GM20000 (cell line): Measurements from ENCODE around the gene RIMS1.

Experiments
- DNase-seq: peaks from one replicate; pipeline ENCODE4 v3.0.0; 2012; ENCODE audit warnings: low spot score
- TF ChIP-seq, protein P1 (sequence below): IDR thresholded peaks from 2 replicates; pipeline ENCODE4 v1.5.1; 2012; ENCODE audit warnings: mild to moderate bottlenecking, control low read depth; ENCODE audit errors: extremely low read depth, missing control alignments

RIMS1 gene

DNA sequence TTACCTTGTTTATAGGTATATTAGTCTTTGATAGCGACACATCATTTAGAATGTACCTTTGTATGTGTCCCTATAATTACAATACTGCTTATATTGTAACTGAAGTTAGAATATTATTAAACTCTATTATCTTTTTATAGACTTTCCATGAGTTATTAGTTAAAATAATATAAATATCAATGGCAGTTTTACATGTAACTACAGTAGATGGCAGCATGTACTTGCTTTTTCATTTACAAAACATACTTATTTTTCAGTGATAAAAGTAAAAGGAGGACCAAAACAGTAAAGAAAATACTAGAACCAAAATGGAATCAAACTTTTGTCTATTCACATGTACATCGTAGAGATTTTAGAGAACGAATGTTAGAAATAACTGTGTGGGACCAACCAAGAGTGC is 364.3 kb downstream of the RIMS1 start:
- TF ChIP-seq, protein P1, sequence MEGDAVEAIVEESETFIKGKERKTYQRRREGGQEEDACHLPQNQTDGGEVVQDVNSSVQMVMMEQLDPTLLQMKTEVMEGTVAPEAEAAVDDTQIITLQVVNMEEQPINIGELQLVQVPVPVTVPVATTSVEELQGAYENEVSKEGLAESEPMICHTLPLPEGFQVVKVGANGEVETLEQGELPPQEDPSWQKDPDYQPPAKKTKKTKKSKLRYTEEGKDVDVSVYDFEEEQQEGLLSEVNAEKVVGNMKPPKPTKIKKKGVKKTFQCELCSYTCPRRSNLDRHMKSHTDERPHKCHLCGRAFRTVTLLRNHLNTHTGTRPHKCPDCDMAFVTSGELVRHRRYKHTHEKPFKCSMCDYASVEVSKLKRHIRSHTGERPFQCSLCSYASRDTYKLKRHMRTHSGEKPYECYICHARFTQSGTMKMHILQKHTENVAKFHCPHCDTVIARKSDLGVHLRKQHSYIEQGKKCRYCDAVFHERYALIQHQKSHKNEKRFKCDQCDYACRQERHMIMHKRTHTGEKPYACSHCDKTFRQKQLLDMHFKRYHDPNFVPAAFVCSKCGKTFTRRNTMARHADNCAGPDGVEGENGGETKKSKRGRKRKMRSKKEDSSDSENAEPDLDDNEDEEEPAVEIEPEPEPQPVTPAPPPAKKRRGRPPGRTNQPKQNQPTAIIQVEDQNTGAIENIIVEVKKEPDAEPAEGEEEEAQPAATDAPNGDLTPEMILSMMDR, result no peak
- DNase-seq, result no peak

DNA sequence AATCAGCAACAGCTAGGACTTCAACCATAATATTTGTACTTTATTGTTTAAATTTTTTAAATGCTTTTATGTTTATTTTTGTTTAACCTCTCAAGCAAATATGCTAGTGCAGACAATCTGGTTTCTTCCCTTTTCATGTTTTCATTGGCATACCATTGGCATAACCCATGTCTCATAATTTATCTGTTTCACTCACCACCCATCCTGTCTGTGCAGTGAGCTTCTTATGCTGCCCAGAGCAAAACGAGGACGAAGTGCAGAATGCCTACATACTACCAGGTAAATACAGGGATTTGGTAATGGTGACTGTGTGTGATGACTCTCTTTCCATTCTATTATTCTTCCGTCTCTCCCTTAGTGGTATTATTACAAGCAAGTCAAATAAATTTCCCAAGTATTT is 374.1 kb downstream of the RIMS1 start:
- TF ChIP-seq, protein P1, result no peak
- DNase-seq, result no peak

DNA sequence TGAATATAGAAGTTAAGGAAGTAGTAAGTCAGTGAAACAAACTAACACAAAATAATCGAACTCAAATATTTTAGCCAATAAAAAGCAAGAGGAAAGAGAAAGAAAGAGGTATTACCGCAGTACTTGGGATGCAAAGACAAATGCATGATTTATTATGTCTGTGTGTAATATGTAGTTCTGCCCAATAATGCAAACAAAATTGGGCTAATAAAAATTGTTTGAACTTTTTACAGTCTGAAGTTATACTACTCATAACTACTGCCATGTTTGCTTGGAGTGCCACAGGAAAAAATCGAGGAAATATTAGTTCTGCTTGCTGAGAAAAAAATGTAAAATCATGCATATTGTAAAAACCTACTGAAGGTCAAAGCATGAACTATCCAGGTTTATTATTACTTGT is 375.2 kb downstream of the RIMS1 start:
- TF ChIP-seq, protein P1, result no peak

DNA sequence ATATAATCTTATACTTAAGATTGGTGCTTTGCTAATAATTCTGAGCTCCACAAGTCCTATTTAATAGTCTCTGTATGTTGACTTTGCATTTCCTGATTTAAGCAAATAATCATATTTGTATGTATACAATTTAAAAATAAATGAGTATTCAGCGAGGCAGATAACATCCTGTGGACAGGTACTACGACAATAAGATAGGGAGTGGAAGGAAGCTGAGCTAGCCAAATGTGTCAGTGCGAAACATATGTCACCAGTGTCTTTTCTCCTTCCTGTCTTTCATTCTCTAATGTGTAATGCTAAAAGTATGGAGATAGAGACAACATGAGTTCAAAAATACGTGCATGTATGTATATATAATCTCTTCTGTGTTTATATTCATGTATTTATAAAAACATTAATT is 375.9 kb downstream of the RIMS1 start:
- DNase-seq, result no peak
- TF ChIP-seq, protein P1, result no peak

More for the DNA sequence above, 375.2 kb downstream of the RIMS1 start:
- no peak for DNase-seq

DNA sequence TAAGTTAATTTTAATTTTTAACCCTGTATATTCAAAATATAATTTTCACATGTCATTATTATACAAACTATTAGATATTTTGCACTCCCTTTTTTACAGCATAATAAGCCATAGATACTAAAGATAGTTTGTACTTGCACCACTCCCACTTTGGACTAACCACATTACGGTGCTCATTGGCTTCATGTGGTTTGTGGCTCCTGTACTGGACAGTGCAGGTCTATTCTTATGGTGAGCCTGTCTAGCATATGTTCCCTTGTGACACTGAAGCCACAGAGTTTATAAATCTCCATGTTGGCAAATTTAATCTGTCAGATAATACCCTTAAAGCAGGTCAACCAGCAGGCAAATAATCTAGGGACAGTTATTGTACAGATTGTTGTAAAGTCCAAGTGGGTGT is 381.1 kb downstream of the RIMS1 start:
- DNase-seq, result no peak
- TF ChIP-seq, protein P1, result no peak

DNA sequence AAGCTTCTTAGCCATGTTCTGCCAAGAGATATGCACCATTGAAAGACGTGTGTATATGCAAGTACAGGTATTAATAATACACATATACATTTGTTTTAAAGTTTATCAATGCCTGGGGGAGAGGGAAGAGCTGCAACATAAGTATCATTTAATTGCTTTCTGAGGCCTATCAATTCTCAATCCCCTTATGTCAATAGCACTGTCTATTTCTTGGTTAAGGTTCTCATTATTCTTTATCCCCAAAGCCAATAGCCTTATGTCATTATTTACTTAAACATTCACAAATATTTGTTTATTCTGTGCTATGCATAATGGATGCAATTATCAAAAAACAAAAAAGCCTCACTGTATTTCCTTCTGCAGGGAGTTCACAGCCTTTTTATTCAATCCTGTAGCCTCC is 385.2 kb downstream of the RIMS1 start:
- DNase-seq, result no peak
- TF ChIP-seq, protein P1, result no peak

DNA sequence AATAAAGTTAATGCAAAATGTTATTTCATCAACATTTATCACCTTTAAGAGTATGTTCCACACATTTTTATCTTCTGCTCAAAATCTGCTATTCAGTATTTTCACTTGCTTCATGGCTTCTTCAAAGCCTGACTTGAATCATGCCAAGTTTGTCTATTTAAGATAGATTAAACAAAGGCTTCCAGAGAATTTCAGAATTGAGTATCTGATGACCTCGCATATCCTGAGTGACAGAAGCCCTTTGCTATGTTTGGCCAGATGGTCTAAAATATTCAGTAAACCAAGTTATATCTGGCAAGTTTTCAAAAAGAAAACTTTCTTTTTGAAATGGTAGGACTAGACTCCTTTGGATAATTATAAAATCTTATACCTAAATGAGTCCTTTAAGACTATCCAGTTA is 386.6 kb downstream of the RIMS1 start:
- no peak for DNase-seq
- TF ChIP-seq, protein P1, result no peak

DNA sequence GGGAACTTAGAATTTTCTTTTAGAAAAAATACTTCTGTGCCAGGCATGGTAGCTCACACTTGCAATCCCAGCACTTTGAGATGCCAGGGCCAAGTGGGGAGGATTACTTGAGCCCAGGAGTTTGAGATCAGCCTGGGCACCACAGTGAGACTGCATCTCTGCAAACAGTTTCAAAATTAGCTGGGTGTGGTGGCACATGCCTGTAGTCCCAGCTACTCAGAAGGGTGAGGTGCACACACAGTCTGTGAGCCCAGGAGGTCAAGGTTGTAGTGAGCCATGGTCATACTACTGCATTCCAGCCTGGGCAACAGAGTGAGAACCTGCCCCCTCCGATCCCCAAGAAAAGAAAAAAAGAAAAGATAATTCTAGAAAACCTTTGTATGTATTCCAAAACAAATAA is 389.5 kb downstream of the RIMS1 start:
- DNase-seq, result no peak
- TF ChIP-seq, protein P1, result no peak
